ENCODE results near the gene SNX2.

- TF ChIP-seq, protein P1, sequence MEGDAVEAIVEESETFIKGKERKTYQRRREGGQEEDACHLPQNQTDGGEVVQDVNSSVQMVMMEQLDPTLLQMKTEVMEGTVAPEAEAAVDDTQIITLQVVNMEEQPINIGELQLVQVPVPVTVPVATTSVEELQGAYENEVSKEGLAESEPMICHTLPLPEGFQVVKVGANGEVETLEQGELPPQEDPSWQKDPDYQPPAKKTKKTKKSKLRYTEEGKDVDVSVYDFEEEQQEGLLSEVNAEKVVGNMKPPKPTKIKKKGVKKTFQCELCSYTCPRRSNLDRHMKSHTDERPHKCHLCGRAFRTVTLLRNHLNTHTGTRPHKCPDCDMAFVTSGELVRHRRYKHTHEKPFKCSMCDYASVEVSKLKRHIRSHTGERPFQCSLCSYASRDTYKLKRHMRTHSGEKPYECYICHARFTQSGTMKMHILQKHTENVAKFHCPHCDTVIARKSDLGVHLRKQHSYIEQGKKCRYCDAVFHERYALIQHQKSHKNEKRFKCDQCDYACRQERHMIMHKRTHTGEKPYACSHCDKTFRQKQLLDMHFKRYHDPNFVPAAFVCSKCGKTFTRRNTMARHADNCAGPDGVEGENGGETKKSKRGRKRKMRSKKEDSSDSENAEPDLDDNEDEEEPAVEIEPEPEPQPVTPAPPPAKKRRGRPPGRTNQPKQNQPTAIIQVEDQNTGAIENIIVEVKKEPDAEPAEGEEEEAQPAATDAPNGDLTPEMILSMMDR (IDR thresholded peaks at IDR 0.05): no peak
- no peak for TF ChIP-seq EZH2 (IDR thresholded peaks at IDR 0.05; ENCODE audit: borderline replicate concordance, insufficient read depth, low read depth, low read length, poor library complexity, severe bottlenecking)
Observed at GRCh38 chr5:122753500-122753899, 21.4 kb upstream of the SNX2 start.

Data from B cell (primary cell).